Stimulated activated CD4-positive, alpha-beta T cell treated with anti-CD3 and anti-CD28 coated beads, Interleukin-4, amount 100 ng/mL, for 48 hours (primary cell): Measurements from ENCODE around the gene ADCY4.
A peak's percentile ranks its signal among the peaks of the same experiment; 100 is the strongest.

Experiments
- DNase-seq, 2 donors: peaks; one replicate each; pipeline ENCODE4 v3.0.0-alpha.2; 2020; ENCODE audit warnings: low read depth in 2 of 2

ADCY4 gene

DNA sequence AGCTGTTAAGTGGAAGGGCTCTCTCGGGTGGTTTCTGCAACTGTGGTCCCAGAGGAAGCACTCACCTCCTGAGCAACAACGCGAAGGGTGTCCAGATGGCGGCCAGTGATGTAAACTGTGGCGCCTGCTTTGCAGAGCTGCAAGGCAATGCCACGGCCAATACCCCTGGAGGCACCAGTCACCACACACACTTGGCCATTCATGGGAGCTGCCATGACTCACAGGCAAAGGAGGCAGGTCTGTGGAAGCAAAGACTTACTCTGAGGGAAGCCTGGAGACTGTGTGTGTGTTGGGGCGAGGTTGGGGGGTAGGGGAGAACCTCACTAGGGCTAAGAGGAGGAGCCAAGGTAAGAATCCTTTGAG, 36.0 kb downstream of the ADCY4 start:
- no peak for DNase-seq

DNA sequence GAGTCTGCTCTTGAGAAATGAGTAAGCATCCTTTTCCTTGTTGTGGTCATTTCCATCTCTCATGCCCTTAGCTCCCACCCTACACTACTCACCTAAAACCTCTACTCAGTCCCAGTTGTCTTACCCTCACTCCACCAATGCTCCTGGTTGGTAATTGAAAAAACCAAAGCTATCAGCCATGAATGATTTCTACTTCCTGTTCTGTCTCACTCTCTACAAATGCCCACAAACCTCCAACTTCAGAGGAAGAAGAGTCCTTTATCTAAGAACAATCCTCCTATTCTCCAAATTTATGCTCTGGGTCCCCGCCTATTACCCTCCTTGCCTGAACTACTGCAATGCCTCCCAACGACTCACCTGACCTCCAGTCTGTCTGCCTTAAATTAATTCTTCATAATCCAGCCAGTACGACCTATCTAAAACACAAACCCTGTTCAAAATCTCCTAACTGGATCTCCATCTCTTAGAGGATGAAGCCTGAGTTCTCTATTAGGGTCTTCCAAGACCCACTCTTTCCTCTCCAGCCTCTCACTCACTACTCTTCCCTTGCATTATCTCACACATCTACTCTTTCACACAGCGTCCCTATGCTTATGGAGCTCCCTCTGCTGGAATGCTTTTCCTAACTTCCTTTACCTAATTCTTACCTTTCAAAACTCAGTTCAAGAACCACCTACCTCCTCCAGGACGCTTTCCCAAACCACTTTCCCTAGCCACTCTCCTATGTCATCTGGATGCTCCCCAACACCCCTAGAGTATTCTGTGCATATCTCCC, 37.5 kb downstream of the ADCY4 start:
- no peak for DNase-seq

DNA sequence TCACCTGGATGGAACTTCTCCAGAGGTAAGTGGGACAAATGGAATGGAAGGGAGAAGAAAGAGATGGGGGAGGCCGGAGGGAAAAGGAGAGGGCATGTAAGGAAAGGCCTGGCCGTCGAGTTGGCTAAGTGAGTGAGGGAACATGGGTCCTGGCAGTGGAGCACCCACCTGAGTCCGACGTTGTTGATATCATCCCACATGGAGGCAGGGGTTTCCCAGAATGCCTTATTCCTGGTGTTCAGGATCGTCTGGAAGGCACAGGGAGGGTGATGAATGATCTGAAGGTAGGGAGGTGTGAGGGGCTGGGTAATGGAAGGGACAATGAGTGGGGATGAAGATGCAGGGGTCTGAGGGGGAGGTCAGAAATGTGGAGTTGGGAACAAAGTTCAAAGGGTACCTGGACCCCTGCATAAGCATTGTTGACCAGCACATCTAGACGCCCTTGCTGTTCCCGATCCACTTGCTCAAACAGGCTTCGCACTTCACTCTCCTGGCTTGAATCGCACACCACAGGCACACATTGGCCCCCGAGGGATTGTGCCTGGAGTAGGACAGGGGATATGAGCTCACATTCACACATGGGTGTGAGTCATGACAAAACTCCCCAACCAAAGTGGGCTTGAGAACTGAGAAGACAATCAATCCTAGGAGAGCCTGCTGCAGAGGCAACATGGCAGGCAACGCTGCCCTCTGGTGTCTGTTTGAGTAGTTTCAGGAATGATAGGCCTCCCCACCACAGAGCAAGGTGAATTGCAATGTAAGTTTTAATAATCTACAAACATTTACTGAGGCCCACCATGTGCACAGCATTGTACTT, 38.3 kb downstream of the ADCY4 start:
- DNase-seq = peak; percentile 52 to 66

DNA sequence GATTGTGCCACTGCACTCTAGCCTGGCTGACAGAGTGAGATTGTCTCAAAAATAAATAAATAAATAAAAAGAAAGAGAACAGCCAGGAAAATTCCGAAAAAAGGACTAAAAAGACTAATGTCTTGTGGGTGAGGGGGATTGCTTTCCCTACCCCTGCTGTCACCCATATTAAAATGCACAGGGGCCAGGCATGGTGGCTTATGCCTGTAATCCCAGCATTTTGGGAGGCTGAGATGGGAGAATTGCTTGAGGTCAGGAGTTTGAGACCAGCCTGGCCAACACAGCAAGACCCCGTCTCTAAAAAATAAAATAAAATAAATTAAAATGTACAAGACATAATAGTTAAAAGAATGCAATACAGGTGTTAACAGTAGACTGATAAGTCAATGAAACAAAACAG, 41.3 kb downstream of the ADCY4 start:
- DNase-seq = no peak

DNA sequence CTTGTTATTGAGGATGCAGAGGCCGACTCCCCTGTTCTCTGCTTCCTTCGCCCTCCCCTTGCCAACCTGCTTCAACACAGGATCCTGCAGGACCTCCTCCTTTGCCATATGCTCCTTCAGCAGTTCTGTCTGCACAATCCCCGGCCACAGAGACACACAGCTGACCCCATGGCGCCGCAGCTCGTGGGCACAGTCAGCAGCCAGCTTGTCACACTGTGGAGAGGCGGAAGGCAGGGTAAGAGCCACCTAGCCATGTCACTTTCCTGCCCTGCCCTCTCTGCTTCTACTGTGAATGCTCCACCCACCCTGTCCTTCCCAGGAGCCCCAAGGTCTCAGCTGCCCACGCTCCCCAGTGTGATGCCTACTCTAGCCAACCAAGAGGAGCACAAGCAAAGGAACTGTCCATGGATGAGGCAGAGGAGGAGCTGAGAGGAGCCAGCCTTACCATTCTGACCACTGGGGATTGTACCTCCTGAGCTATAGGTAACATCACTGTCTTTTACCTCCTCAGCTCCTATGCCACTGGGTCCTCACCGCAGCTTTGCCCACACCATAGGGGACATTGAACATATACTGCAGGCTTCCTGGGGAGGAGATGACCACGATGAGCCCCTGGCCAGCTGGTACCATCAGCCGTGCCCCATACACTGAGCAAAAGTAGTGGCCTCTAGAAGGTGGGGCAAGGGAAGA, 42.6 kb downstream of the ADCY4 start:
- no peak for DNase-seq

DNA sequence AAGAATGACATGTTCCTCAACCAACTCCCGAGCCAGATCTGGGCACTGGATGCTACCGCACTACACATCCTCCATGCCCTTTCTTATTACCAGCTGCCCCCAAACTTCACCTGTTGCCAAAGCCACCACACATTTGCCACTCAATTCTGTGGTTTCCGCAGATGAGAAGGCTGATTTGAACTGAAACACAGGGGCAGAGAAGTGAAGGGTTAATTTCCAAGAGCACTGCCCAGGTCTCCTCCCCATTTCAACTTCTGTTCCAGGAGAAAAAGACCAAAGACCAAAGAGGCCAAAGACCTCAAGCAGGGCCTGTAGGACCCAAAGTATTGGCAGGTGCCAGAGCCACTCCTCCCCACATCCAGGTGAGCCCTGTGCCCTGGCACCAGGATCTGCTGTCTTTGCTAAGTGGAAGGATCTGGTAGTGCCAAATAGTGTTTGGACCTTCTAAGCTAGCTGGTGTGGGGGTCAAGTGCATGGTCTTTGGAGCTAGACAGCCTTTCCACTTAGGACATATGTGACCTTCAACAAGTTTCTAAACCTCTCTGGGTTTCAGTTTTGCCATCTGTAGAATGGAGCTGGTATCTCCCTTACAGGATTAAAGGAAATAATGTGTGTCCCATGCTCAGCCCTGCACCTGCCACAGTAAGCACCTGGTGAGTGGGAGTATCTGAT, 43.3 kb downstream of the ADCY4 start:
- no peak for DNase-seq

DNA sequence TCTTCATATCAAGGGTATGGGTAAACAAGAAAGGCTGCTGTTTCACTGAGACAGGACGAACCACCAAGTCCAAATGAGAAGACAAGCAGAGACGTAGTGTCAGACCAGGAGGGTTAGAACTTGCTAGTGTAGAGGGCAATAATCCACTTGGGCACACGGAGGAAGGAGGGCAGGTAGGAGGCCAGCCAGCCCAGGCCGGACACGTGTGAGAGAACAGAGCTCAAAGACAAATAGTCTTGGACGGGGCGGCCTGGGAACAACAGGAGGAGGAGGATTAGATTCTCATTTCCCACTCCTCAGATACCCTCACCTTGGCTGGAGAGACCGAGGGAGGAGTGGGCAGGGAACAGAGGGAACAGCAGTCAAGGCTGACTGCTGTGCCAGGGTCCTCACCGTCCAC, 44.1 kb downstream of the ADCY4 start:
- no peak for DNase-seq

DNA sequence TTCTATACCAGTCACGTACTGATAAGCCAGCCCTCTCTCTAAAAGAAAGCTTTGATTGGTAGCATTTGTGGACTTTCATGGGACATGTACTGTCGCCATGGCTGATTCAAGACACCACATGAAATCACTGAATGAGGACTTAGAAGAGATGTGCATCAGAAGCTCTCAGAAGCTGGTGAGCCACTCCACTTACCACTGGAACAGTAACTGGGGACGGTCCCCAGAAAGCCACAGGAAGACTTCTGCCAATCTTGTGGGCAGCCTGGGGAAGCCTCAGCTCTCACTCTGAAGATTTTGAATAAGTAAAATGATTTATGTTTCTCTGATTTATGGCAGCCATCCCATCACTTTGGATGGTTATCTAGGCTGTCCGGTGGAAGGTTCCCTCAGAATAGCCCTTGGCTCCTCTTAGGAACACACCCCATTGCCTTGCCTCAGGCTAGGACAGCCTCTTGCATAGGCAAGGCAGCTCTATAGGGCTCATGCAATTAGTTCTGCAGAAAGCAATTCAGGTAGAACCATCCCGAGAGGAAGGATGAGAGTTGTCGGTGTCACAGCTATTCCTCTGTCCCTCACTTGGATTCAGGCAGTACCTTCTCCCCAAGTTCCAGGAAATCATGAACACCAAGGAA, 45.1 kb downstream of the ADCY4 start:
- DNase-seq = peak; percentile 53 to 64

DNA sequence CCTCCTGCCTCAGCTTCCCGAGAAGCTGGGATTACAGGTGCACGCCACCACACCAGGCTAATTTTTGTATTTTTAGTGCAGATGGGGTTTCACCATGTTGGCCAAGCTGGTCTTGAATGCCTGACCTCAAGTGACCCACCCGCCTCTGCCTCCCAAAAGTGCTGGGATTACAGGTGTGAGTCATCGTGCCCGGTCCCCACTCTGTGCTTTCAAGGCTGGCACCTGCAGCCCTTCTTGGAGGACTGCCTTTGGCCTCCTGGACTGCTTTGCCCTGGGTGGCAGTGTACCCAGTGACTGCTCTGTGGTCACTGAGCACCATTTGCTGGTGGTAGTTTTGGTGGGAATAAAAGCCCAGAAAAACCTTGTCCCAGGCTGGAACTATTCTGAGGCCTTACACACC, 47.9 kb downstream of the ADCY4 start:
- DNase-seq = no peak

DNA sequence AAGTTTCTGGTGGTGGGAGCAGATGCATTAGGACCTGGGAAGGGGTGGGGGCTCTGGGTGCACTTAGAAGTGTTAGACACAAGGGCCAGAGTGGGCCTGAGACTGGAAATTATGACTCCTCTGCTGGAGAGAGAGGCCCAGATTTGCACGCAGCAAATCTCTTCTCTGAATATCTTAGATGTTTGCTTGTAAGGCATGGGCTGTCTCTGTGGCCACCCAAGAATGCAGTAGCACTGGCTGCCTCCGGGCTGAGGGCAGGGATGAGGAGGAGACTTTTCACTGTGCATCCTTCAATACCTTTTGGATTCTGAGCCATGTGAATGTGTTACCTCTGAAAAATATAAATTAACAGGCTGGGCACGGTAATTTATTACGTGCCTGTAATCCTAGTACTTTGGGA, 49.5 kb downstream of the ADCY4 start:
- DNase-seq = no peak

DNA sequence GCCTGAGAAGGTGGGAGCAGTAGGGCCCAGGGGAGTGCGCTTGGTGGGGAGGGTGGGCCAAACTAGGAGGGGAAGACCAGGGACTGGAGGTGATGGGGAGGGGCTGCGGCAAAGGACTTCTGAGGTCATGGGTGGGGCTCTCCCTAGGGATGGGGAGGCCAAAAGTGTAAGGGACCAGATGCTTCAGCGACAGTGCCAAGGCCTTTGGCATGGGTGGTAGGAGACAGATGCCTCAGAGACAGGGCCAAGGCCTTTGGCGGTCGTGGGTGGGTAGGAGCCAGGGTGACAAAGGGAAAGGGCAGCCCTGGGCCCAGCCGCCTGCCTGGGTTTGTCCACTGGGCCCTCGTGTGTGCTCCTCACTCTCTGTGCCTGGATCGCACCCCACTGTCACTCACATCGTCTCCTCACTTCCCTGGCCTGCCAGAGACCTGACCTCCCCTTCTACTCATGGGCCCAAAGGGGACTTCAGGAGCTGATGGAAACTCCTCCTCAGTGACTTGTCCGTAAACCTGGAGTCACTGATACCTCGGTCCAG, 50.3 kb downstream of the ADCY4 start:
- DNase-seq = no peak

DNA sequence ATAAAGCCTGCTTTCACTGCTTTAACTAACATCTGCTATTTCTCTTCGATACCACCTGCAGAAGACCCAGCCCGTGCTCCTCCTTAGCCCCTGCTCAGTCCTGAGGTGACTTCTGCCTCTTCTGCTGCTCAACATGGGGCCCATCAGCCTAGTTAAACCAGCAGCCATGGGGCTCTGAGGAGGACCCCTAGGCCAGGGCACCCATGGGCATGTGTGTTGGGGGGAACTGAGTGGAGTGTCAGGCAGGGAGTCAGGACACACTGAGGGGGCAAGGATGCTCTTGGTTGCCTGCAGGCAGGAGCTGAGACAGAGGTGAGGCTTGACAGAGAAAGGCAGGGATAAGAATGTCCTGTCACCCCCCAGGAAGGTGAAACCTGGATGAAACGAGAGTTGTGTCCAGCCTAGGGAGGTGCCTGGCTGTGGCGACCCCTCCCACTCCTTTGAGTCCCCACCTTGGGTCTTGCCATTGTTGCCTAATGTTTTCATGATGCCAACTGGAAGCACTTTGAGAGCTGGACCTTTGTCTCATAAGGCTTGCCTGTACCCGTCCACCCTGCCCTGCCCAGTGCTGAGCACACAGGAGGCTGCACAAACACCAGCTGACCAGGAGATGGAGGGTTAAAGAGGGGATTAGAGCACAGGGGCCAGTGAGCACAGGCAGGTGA, 50.9 kb downstream of the ADCY4 start:
- no peak for DNase-seq

DNA sequence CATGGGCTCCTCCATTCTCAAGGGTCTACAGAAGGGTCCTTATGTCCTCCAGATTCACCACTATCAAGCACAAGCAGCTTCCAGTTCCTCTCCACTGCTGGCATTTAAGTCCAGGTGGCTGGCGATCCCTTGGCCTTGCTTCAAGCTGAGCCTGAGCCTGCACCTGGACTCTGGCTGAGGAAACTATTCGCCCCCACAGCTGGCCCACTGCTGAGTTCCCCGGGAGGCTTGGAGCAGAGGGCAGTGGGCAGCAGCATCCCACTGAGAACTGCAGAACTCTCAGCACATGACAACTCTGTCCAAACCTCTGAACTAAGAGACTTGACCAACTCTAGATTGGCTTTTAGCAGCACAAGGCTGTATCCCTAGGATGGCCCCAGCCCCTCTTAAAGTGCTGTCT, 52.1 kb downstream of the ADCY4 start:
- no peak for DNase-seq

DNA sequence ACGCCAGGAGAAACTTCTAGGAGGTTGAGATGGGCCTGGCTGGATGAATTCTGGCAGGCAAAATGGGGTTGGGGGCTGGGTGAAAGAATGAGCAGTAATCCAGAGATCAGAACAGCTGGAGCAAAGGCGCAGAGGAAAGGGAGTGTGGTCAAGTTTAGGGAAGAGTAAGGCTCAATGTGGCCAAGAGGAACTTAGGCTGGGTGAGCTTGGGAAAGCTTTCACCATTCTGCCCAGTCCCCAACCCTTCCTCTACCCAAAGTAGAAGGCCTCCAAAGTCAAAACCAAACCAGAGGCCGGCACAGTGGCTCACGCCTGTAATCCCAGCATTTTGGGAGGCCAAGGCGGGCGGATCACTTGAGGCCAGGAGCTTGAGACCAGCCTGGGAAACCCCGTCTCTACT, 53.2 kb downstream of the ADCY4 start:
- no peak for DNase-seq

DNA sequence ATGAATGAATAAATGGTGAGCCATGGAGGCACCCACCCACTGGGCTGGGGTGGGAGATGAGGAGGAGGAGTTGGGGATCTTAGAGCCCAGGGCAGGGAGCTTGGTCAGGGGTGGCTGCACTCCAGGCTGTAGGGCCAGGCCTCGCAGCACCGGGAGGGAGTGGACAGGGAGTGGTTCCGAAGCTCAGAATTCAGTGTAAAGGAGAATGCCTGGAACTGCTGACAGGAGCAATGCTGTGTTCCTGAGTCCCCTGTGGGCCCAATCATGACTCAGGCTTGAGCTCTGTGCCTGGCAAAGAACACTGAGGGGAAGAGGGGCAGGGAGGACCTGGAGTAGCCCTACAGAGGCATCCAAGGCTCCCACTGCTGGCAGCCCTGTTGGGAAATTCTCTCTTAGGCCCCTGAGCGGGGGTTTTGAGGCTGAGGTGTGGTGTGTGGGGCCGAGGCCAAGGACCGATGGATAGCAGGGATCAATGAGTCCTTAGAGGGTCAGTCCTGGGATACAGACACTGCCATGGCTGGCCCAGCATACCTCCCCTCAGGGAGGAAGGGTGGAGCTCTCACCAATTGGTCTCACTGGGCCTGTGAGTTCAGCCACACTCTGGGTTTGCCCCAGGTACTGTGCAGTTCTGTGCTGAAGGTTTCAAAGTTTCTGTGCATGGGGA, 53.9 kb downstream of the ADCY4 start:
- no peak for DNase-seq

DNA sequence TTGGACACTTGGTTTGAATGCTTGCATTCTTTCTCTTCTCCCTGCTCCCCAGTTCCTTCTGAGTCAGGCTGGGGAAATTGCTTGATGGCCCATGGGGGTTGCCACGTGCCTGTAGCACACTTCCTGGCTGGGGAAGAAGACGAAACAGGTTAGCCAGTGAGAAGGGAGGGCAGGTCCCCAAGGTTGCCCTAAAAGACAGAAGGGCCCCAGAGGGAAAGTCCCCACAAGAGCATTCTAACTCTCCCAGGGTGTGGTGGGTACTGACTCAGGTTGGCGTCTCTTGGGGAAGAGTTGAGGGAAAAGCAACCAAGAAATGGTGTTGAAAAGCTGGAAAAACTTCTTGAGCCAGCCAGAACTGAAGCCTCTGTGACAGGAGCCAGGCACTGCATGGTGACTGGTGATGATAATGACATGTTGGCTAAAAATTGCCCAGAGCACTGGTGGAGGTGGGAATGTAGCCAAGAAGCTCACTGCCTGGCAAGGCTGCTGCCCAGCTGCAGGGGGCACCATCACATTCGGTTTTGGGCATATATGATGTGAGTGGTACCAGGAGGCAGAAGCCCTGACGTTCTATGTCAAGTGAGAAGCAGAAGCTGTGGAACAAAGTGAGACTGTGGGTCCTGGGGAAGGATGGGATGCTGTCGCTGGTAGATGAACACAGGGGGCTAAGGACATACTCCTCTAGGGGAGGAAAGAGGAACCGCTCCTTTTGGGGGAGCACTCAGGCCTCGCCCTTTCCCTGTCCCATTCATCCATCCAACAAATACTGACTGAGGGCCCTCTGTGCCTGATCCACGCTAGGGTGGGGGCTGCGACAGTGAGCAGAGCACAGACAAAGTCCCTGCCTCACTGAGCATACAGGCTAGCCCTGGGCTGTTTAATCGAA, 55.3 kb downstream of the ADCY4 start:
- DNase-seq = peak in 1 of 2 donors; percentile 40

DNA sequence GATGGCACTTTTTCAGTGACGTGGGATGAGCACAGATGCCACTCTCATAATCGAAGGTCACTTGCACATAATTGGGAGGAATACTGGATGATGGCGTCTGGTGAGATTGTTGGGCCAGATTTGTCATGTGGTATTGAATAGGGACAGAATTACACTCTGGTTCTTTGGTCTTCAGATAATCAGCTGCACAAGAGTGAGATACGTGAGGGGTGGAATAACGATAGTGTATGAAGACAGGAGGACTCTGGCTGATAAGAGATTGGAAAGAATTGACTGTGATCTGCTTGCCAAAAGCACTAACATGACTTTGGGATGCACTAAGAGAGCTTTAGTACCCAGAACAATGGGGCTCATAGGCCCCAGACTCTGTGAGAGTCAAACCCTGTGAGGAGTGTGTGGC, 56.4 kb downstream of the ADCY4 start:
- no peak for DNase-seq

DNA sequence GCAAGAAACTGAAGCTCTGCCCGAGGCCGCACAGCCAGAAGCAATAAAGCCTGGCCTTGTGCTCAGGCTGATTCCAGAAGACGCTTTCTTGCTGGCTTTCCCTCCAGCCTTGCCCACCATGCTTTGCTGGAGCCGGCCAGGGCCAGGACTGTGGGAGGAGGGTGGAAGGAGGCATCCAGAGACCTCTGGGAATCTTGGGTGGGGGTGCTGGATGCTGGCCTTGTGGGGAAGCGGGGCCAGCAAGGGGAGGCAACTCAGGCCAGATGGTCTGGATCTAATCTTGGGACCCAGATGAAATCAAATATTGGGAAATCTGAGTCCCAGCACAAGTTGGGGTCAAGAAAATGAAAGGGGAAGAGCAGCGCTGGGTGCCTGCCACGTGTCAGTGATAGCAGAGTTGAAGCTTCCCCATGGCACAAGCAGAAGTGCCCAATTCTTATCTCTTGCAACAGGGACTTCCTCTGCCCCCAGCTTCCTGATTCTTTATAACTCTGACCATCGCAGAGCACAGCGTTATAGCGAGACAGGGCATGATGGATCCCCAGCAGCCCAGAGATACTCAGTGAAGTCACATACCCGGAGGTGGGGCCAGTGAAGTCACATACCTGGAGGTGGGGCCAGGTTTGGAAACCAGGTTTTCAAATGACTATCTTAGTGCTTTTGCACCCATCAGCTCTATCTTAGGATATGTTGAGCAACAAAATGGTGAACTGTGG, 57.1 kb downstream of the ADCY4 start:
- DNase-seq = no peak

DNA sequence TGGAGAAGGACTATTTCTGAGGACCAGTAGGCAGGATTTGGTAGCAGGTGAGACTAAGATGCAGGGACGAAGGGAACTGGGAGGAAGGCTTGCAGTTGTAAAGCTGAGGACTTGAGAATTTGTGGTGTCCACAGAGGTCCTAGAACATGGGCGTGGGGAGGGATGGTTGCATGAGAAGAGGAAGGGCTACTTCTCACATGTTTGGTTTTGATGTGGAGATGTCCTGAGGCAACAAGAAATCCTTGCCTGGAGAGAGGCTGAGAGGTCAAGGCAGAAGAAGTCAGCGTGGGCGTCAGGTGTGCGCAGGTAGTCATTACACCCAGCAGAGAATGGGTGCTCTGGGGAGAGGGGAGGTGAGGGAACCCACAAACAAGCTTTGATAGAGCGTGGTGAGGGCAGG, 57.8 kb downstream of the ADCY4 start:
- DNase-seq = no peak
